ENCODE data around the gene ALK.

The ALK gene

GRCh38 chr2:29477186-29477585 is 444.2 kb downstream of the ALK start:
- in situ Hi-C loops (cut with HindIII; ENCODE audit: low sequenced_read_pairs), result no loop called here

GRCh38 chr2:29475499-29475898 is 445.9 kb downstream of the ALK start:
- in situ Hi-C loops (cut with HindIII; ENCODE audit: low sequenced_read_pairs), result no loop called here

GRCh38 chr2:29469961-29470360 is 451.4 kb downstream of the ALK start:
- in situ Hi-C loops (cut with HindIII; ENCODE audit: low sequenced_read_pairs), result no loop called here

GRCh38 chr2:29469516-29469915 is 451.9 kb downstream of the ALK start:
- in situ Hi-C loops (cut with HindIII; ENCODE audit: low sequenced_read_pairs), result no loop called here

GRCh38 chr2:29463181-29463900 is 458.0 kb downstream of the ALK start:
- in situ Hi-C loops (cut with HindIII; ENCODE audit: low sequenced_read_pairs), result no loop called here

GRCh38 chr2:29462293-29462692 is 459.1 kb downstream of the ALK start:
- in situ Hi-C loops (cut with HindIII; ENCODE audit: low sequenced_read_pairs), result no loop called here

- in situ Hi-C loops (cut with HindIII; ENCODE audit: low sequenced_read_pairs), result no loop called here
Measured at GRCh38 chr2:29460190-29460589, 461.2 kb downstream of the ALK start.

GRCh38 chr2:29459445-29460179 is 461.8 kb downstream of the ALK start:
- in situ Hi-C loops (cut with HindIII; ENCODE audit: low sequenced_read_pairs), result no loop called here

GRCh38 chr2:29456429-29456828 is 465.0 kb downstream of the ALK start:
- in situ Hi-C loops (cut with HindIII; ENCODE audit: low sequenced_read_pairs), result no loop called here

GRCh38 chr2:29455200-29455860 is 466.1 kb downstream of the ALK start:
- in situ Hi-C loops (cut with HindIII; ENCODE audit: low sequenced_read_pairs), result no loop called here

GRCh38 chr2:29452036-29452435 is 469.4 kb downstream of the ALK start:
- in situ Hi-C loops (cut with HindIII; ENCODE audit: low sequenced_read_pairs), result no loop called here

GRCh38 chr2:29450596-29451222 is 470.7 kb downstream of the ALK start:
- in situ Hi-C loops (cut with HindIII; ENCODE audit: low sequenced_read_pairs), result no loop called here

GRCh38 chr2:29449499-29449898 is 471.9 kb downstream of the ALK start:
- in situ Hi-C loops (cut with HindIII; ENCODE audit: low sequenced_read_pairs), result no loop called here

GRCh38 chr2:29448096-29448688 is 473.2 kb downstream of the ALK start:
- in situ Hi-C loops (cut with HindIII; ENCODE audit: low sequenced_read_pairs), result no loop called here

- in situ Hi-C loops (cut with HindIII; ENCODE audit: low sequenced_read_pairs), result no loop called here
Measured at GRCh38 chr2:29447513-29447912, 473.9 kb downstream of the ALK start.

- in situ Hi-C loops (cut with HindIII; ENCODE audit: low sequenced_read_pairs), result no loop called here
Measured at GRCh38 chr2:29446847-29447246, 474.5 kb downstream of the ALK start.

- in situ Hi-C loops (cut with HindIII; ENCODE audit: low sequenced_read_pairs), result no loop called here
Measured at GRCh38 chr2:29444150-29444549, 477.2 kb downstream of the ALK start.

- in situ Hi-C loops (cut with HindIII; ENCODE audit: low sequenced_read_pairs), result no loop called here
Measured at GRCh38 chr2:29443627-29444026, 477.8 kb downstream of the ALK start.

- in situ Hi-C loops (cut with HindIII; ENCODE audit: low sequenced_read_pairs), result no loop called here
Measured at GRCh38 chr2:29443151-29443550, 478.2 kb downstream of the ALK start.

- in situ Hi-C loops (cut with HindIII; ENCODE audit: low sequenced_read_pairs), result no loop called here
Measured at GRCh38 chr2:29440921-29441623, 480.3 kb downstream of the ALK start.
